ENCODE measurements around the gene GNB1.

Gene GNB1

DNA sequence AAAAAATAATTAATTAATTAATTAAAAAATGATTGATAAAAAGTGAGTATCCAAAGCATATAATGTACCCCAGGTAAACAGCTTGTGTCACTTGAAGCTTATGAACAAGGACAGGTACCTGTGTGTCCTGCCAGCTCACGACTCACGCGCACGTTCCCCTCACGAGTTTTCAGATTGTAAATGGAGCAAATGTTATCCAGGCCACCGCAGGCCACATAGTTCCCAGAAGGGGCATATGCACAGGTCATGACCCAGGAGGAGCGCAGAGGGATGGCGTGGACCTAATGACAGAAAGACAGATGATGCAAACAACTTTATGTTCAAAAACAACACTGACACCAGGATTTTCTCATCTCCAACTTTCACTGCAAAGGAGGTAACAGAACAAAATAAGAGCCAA, 86.6 kb downstream of the GNB1 start:
- Histone ChIP-seq H3K14ac (ENCODE audit: low read length in 2 of 2) (no peak overlapping the region), H3K4me3 (ENCODE audit: insufficient read depth in 1 of 2, low read depth in 1 of 2, low read length in 2 of 2) (no peak overlapping the region), H2BK5ac (ENCODE audit: low read depth, low read length, poor library complexity, severe bottlenecking) (no peak overlapping the region), H3K36me3 (ENCODE audit: control insufficient read depth in 1 of 2, insufficient read depth in 2 of 2, low read depth in 1 of 2, low read length in 2 of 2) (peaks cover 61 to 72% of the 10 kb centered on the region in 2 experiments), H3K27ac (ENCODE audit: low read length, poor library complexity, severe bottlenecking) (no peak overlapping the region), H3K4me1 (ENCODE audit: control insufficient read depth, insufficient read depth, low read depth, low read length) (peaks cover 10% of the 10 kb centered on the region), H2BK12ac (ENCODE audit: low read length in 2 of 2) (peak overlapping the region in 1 of 2 experiments; percentile 42), H3K9me3 (ENCODE audit: control insufficient read depth, low read length) (no peaks in the 10 kb centered on the region), H3K23ac (ENCODE audit: low read length in 2 of 2) (peak overlapping the region in 1 of 2 experiments; percentile 89), H3K79me1 (replicated peaks; ENCODE audit: low read length, poor library complexity, severe bottlenecking) (peaks cover 17% of the 10 kb centered on the region), H2AFZ (ENCODE audit: low read depth, low read length) (no peak overlapping the region), H3K4ac (ENCODE audit: low read depth in 1 of 2, low read length in 2 of 2) (no peak overlapping the region), H2BK15ac (ENCODE audit: low read depth, poor library complexity, severe bottlenecking) (no peak overlapping the region), H3K18ac (ENCODE audit: low read depth in 1 of 2, low read length in 2 of 2) (no peak overlapping the region), H3K4me2 (ENCODE audit: low read length, poor library complexity, severe bottlenecking) (no peak overlapping the region), H2BK120ac (ENCODE audit: low read depth, low read length) (no peak overlapping the region), H4K91ac (ENCODE audit: low read length) (no peak overlapping the region), H4K8ac (ENCODE audit: low read length) (no peak overlapping the region), H3K27me3 (ENCODE audit: control insufficient read depth in 1 of 2, insufficient read depth in 1 of 2, low read length in 2 of 2) (no peaks in the 10 kb centered on the region), H3K9ac (ENCODE audit: low read length) (no peak overlapping the region), H2AK5ac (ENCODE audit: low read length, severe bottlenecking) (no peak overlapping the region)
- WGBS = 97% methylated on average over 8 of the region's 8 CpGs
- no peak for DNase-seq

DNA sequence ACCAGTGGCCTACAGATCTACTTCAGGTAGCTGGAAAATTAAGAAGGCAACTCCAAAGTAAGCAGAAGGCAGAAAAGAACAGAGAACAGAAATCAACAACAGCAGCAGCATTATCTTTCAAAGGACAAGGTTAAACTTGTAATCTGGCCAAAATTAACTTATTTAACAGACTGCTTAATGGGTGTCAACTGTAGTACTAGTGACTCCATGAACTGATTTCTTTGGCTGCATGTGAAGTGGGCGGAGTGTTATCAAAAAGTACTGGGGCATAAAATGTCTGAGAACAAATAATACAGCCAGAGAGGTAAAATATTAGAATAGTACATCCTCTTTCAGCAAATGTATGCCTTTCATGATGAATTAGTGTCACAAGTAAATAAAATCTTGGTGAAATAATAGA, 88.0 kb downstream of the GNB1 start:
- H3K4me2 ChIP-seq (ENCODE audit: low read length, poor library complexity, severe bottlenecking) = no peak overlapping the region
- DNase-seq = no peak
- WGBS = 100% methylated on average over 1 of the region's 1 CpG

DNA sequence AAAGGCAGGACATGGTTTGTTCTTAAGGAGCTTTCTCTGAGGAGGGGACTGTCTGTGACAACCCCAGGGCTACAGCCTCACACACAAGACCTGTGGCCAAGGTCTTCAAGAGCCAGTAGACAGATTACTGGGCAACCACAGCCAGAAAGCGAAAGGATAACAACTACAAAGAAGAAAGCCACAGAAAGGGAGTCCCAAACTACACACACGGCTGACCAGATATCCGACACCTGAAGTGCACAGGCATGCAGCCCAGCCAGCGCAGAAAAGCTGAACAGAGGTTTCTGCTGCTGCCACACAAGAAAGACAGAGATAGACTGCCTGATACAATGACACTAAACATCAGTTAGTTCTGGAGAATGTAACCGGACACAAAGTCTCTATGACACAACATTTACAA, 91.2 kb downstream of the GNB1 start:
- H3K4me2 ChIP-seq (ENCODE audit: low read length, poor library complexity, severe bottlenecking) = no peak overlapping the region
- H3K27ac ChIP-seq (ENCODE audit: low read length, poor library complexity, severe bottlenecking) = peak overlapping the region; percentile 24
- no peak overlapping the region for H3K4ac ChIP-seq (ENCODE audit: low read depth in 1 of 2, low read length in 2 of 2)
- no peak for DNase-seq
- no peak overlapping the region for H4K91ac ChIP-seq (ENCODE audit: low read length)
- H3K36me3 ChIP-seq (ENCODE audit: control insufficient read depth in 1 of 2, insufficient read depth in 2 of 2, low read depth in 1 of 2, low read length in 2 of 2) = peaks cover 65 to 86% of the 10 kb centered on the region in 2 experiments
- no peak overlapping the region for H2BK120ac ChIP-seq (ENCODE audit: low read depth, low read length)
- no peak overlapping the region for H2BK15ac ChIP-seq (ENCODE audit: low read depth, poor library complexity, severe bottlenecking)
- H3K23ac ChIP-seq (ENCODE audit: low read length in 2 of 2) = no peak overlapping the region
- no peak overlapping the region for H3K18ac ChIP-seq (ENCODE audit: low read depth in 1 of 2, low read length in 2 of 2)
- H3K14ac ChIP-seq (ENCODE audit: low read length in 2 of 2) = no peak overlapping the region
- H2BK12ac ChIP-seq (ENCODE audit: low read length in 2 of 2) = no peak overlapping the region
- H3K79me1 ChIP-seq (replicated peaks; ENCODE audit: low read length, poor library complexity, severe bottlenecking) = peaks cover 17% of the 10 kb centered on the region
- no peak overlapping the region for H3K4me3 ChIP-seq (ENCODE audit: insufficient read depth in 1 of 2, low read depth in 1 of 2, low read length in 2 of 2)
- no peak overlapping the region for H2AFZ ChIP-seq (ENCODE audit: low read depth, low read length)
- H2BK5ac ChIP-seq (ENCODE audit: low read depth, low read length, poor library complexity, severe bottlenecking) = no peak overlapping the region
- H3K27me3 ChIP-seq (ENCODE audit: control insufficient read depth in 1 of 2, insufficient read depth in 1 of 2, low read length in 2 of 2) = no peaks in the 10 kb centered on the region
- H3K9ac ChIP-seq (ENCODE audit: low read length) = peak overlapping the region; percentile 2
- no peaks in the 10 kb centered on the region for H3K9me3 ChIP-seq (ENCODE audit: control insufficient read depth, low read length)
- peak overlapping the region; percentile 21 for H2AK5ac ChIP-seq (ENCODE audit: low read length, severe bottlenecking)
- peaks cover 11% of the 10 kb centered on the region for H3K4me1 ChIP-seq (ENCODE audit: control insufficient read depth, insufficient read depth, low read depth, low read length)
- no peak overlapping the region for H4K8ac ChIP-seq (ENCODE audit: low read length)
- 96% methylated on average over 5 of the region's 5 CpGs for WGBS

More for the DNA sequence above, 88.0 kb downstream of the GNB1 start:
- Histone ChIP-seq H2AK5ac (ENCODE audit: low read length, severe bottlenecking) (no peak overlapping the region), H3K14ac (ENCODE audit: low read length in 2 of 2) (no peak overlapping the region), H2BK12ac (ENCODE audit: low read length in 2 of 2) (no peak overlapping the region), H3K4me3 (ENCODE audit: insufficient read depth in 1 of 2, low read depth in 1 of 2, low read length in 2 of 2) (no peak overlapping the region), H3K4ac (ENCODE audit: low read depth in 1 of 2, low read length in 2 of 2) (no peak overlapping the region), H3K9me3 (ENCODE audit: control insufficient read depth, low read length) (no peaks in the 10 kb centered on the region), H3K9ac (ENCODE audit: low read length) (no peak overlapping the region), H3K4me1 (ENCODE audit: control insufficient read depth, insufficient read depth, low read depth, low read length) (peaks cover 11% of the 10 kb centered on the region), H3K27me3 (ENCODE audit: control insufficient read depth in 1 of 2, insufficient read depth in 1 of 2, low read length in 2 of 2) (no peaks in the 10 kb centered on the region), H2BK15ac (ENCODE audit: low read depth, poor library complexity, severe bottlenecking) (no peak overlapping the region), H3K36me3 (ENCODE audit: control insufficient read depth in 1 of 2, insufficient read depth in 2 of 2, low read depth in 1 of 2, low read length in 2 of 2) (peaks cover 67 to 72% of the 10 kb centered on the region in 2 experiments), H3K23ac (ENCODE audit: low read length in 2 of 2) (no peak overlapping the region), H3K18ac (ENCODE audit: low read depth in 1 of 2, low read length in 2 of 2) (no peak overlapping the region), H3K79me1 (replicated peaks; ENCODE audit: low read length, poor library complexity, severe bottlenecking) (peaks cover 17% of the 10 kb centered on the region), H2AFZ (ENCODE audit: low read depth, low read length) (no peak overlapping the region), H2BK5ac (ENCODE audit: low read depth, low read length, poor library complexity, severe bottlenecking) (no peak overlapping the region), H4K8ac (ENCODE audit: low read length) (no peak overlapping the region), H3K27ac (ENCODE audit: low read length, poor library complexity, severe bottlenecking) (no peak overlapping the region), H2BK120ac (ENCODE audit: low read depth, low read length) (no peak overlapping the region), H4K91ac (ENCODE audit: low read length) (no peak overlapping the region)

DNA sequence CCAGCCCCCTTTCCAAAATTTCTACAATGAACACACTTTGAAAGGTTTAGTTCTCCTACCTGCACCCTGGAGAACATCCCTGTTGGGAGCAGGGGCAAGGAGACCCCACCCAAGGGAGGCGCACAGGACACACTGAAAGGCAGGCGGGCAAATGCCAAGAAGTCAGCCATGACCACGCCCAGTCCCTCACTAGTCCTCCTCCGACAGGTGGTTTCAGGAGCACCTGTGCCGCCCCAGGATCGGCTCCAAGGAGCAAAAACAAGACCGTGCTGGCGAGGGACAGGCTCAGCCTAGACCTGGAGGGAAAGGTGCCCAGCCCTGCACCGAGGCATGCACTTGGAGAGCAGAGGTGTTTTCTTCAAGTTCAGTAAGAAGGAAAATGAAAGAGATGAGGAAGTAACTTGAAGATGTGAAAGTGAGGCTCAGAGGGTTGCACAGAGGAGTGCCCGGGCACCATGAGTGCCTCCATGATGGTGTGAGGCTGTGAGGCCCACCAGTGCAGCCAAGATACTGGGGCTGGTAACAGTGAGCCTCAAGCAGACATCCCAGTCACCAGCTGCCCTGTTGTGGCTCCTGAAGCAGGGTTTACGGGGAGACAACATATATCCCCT, 93.1 kb downstream of the GNB1 start:
- Histone ChIP-seq H3K4me1 (ENCODE audit: control insufficient read depth, insufficient read depth, low read depth, low read length) (peaks cover 9% of the 10 kb centered on the region), H3K36me3 (ENCODE audit: control insufficient read depth in 1 of 2, insufficient read depth in 2 of 2, low read depth in 1 of 2, low read length in 2 of 2) (peaks cover 60 to 88% of the 10 kb centered on the region in 2 experiments), H3K4me3 (ENCODE audit: insufficient read depth in 1 of 2, low read depth in 1 of 2, low read length in 2 of 2) (no peak overlapping the region), H4K91ac (ENCODE audit: low read length) (no peak overlapping the region), H2BK120ac (ENCODE audit: low read depth, low read length) (no peak overlapping the region), H2BK12ac (ENCODE audit: low read length in 2 of 2) (no peak overlapping the region), H3K27me3 (ENCODE audit: control insufficient read depth in 1 of 2, insufficient read depth in 1 of 2, low read length in 2 of 2) (no peaks in the 10 kb centered on the region), H3K23ac (ENCODE audit: low read length in 2 of 2) (no peak overlapping the region), H2AK5ac (ENCODE audit: low read length, severe bottlenecking) (no peak overlapping the region), H3K4me2 (ENCODE audit: low read length, poor library complexity, severe bottlenecking) (no peak overlapping the region), H3K79me1 (replicated peaks; ENCODE audit: low read length, poor library complexity, severe bottlenecking) (peaks cover 15% of the 10 kb centered on the region), H3K9me3 (ENCODE audit: control insufficient read depth, low read length) (no peaks in the 10 kb centered on the region), H3K27ac (ENCODE audit: low read length, poor library complexity, severe bottlenecking) (no peak overlapping the region), H2BK5ac (ENCODE audit: low read depth, low read length, poor library complexity, severe bottlenecking) (no peak overlapping the region), H2BK15ac (ENCODE audit: low read depth, poor library complexity, severe bottlenecking) (no peak overlapping the region), H3K18ac (ENCODE audit: low read depth in 1 of 2, low read length in 2 of 2) (no peak overlapping the region), H3K4ac (ENCODE audit: low read depth in 1 of 2, low read length in 2 of 2) (no peak overlapping the region), H3K14ac (ENCODE audit: low read length in 2 of 2) (no peak overlapping the region), H3K9ac (ENCODE audit: low read length) (no peak overlapping the region), H4K8ac (ENCODE audit: low read length) (no peak overlapping the region), H2AFZ (ENCODE audit: low read depth, low read length) (no peak overlapping the region)
- whole genome bisulfite sequencing = 94% methylated on average over 11 of the region's 11 CpGs
- no peak for DNase-seq
